Natural killer cell (primary cell): ENCODE data around the gene PDCD10. TPM values are rescaled to one million over a fixed set of nuclear protein-coding genes. Genes with fewer than 3 reads are reported as not detected.

Source experiments
- ATAC-seq, 3 donors: fragments of 150-1000 bp in 2 of 3; fragments of 200-7000 bp in 1 of 3; cut with Tn5 transposase; 1 replicate in 1 of 3; 2 replicates in 2 of 3; pipeline ENCODE4 v1.10.0; 2021; ENCODE audit warnings: mild to moderate bottlenecking in 2 of 3, moderate library complexity in 2 of 3
- DNase-seq, 2 donors: peaks; one replicate each; pipeline versions ENCODE4 v3.0.0 to v3.0.0-alpha.2; 2013 to 2021; ENCODE audit warnings: mixed read lengths in 1 of 2
- H3K27ac ChIP-seq: one replicate; pipeline ENCODE4 v1.5.1; 2013; ENCODE audit warnings: mild to moderate bottlenecking, low read length
- H3K27me3 ChIP-seq: one replicate; pipeline ENCODE4 v1.6.1; 2013; ENCODE audit warnings: low read length; ENCODE audit not compliant: control insufficient read depth, insufficient read depth
- H3K36me3 ChIP-seq: one replicate; pipeline ENCODE4 v1.6.1; 2013; ENCODE audit warnings: low read length; ENCODE audit not compliant: control insufficient read depth, insufficient read depth
- H3K4me1 ChIP-seq: one replicate; pipeline ENCODE4 v1.6.1; 2013; ENCODE audit warnings: low read length; ENCODE audit not compliant: control insufficient read depth, insufficient read depth
- H3K4me3 ChIP-seq: one replicate; pipeline ENCODE4 v1.5.1; 2013; ENCODE audit warnings: low read length
- H3K9me3 ChIP-seq: one replicate; pipeline ENCODE4 v1.6.1; 2013; ENCODE audit warnings: low read length; ENCODE audit not compliant: control insufficient read depth, insufficient read depth
- H3K27ac Mint-ChIP-seq, 2 donors: one replicate each; pipeline ENCODE4 v1.8.0; 2022; ENCODE audit warnings: mild to moderate bottlenecking in 2 of 2, mixed read lengths in 2 of 2, moderate library complexity in 1 of 2
- H3K27me3 Mint-ChIP-seq, 2 donors: one replicate each; pipeline ENCODE4 v1.8.0; 2022; ENCODE audit warnings: low read depth in 2 of 2, mixed read lengths in 2 of 2
- H3K36me3 Mint-ChIP-seq: one replicate; pipeline ENCODE4 v1.8.0; 2022; ENCODE audit warnings: mixed read lengths
- H3K4me1 Mint-ChIP-seq, 2 donors: one replicate each; pipeline ENCODE4 v1.8.0; 2022; ENCODE audit warnings: mixed read lengths in 2 of 2
- H3K4me3 Mint-ChIP-seq: one replicate; pipeline ENCODE4 v1.8.0; 2022; ENCODE audit warnings: mild to moderate bottlenecking, moderate library complexity, mixed read lengths
- H3K9me3 Mint-ChIP-seq, 2 donors: one replicate each; pipeline ENCODE4 v1.8.0; 2022; ENCODE audit warnings: mixed read lengths in 2 of 2
- CTCF ChIP-seq: fragments of 200-600 bp; IDR thresholded peaks from one replicate; pipeline ENCODE4 v1.8.0; 2022; ENCODE audit warnings: antibody characterized with exemption
- WGBS: methylation state at CpG from one replicate; pipeline ENCODE4 v1.1.7; 2013; ENCODE audit warnings: missing lambda C conversion rate; ENCODE audit not compliant: insufficient coverage; 5-methylcytosine and 5-hydroxymethylcytosine counted together
- intact Hi-C: fragments of 100-400 bp; cut with micrococcal nuclease; formaldehyde crosslinking; loops from one replicate; pipeline ENCODE4 v1.14.2; 2022
- total RNA-seq, 4 donors: library from RNA; stranded (reverse); fragments of 120-200 nt in 1 of 4; gene quantifications; one replicate each; pipeline versions ENCODE4 v1.2.3 to v1.2.4, GENCODE V29; 2013 to 2022

PDCD10 gene
- total RNA-seq, 3 donors from 2014 or later (not counting 1 experiment from before 2014, with no cell fraction given), result 50.6 to 58.3 (median 50.8) TPM

DNA sequence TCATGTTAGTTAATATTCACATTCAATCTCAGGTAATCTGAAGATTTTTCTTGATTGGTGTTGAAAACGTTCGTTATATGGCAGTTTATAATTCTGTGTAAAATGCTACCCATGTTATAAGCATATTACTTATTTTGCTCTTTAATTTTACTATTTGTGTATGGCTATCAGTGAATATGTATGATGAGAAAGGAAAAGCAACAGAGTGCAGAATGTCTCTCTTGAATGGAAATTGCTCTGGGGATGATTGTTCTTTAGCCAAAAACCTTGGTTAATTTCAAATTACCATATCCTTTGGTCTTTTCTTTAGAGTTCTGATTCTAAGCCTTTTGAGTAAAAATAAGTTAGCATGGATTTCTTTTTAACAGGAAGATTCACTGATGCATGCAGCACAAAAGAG lies 3.3 kb upstream of the PDCD10 start:
- H3K4me1 ChIP-seq, result peaks cover 6% of the 10 kb centered on the region
- no peaks in the 10 kb centered on the region for H3K27me3 Mint-ChIP-seq
- H3K4me1 Mint-ChIP-seq, result peaks cover 0 to 6% of the 10 kb centered on the region in 2 donors
- H3K4me3 ChIP-seq, result no peak overlapping the region
- H3K36me3 Mint-ChIP-seq, result no peaks in the 10 kb centered on the region
- no peaks in the 10 kb centered on the region for H3K9me3 ChIP-seq
- WGBS, result no CpG with 5 or more reads among the region's 2 CpGs
- ATAC-seq, result no peak
- H3K4me3 Mint-ChIP-seq, result no peak overlapping the region
- no peak overlapping the region for H3K27ac Mint-ChIP-seq
- no peak overlapping the region for H3K27ac ChIP-seq
- DNase-seq, result no peak
- no peaks in the 10 kb centered on the region for H3K27me3 ChIP-seq
- no peaks in the 10 kb centered on the region for H3K36me3 ChIP-seq
- H3K9me3 Mint-ChIP-seq, result no peaks in the 10 kb centered on the region
- intact Hi-C loops, result no loop called here
- TF ChIP-seq CTCF, result no peak

DNA sequence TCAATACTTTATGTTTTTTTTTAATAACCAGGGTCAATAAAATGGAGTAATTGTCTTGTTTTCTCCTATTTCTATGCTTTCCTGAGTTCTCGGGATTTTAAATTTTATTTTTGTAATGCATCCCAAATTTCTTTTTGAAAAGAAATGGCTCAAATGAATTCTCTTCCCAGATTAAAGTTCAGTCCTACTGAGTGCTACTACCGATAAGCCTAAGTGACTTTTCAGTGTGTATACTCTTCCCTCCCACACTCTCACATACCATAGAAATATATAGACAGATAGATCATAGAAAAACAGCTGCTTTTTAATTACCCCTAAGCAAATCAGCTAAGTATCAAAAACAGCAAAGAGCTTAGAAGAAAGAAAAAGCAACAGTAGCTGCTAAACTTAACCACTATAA lies 2.3 kb upstream of the PDCD10 start:
- Mint-ChIP-seq H3K27me3 (no peaks in the 10 kb centered on the region), H3K4me1 (peaks cover 8 to 14% of the 10 kb centered on the region in 2 donors), H3K27ac (no peak overlapping the region), H3K36me3 (no peaks in the 10 kb centered on the region), H3K9me3 (no peaks in the 10 kb centered on the region), H3K4me3 (no peak overlapping the region)
- no peak for DNase-seq
- TF ChIP-seq CTCF, result no peak
- no peak overlapping the region for H3K27ac ChIP-seq
- H3K27me3 ChIP-seq, result no peaks in the 10 kb centered on the region
- no peak overlapping the region for H3K4me3 ChIP-seq
- ATAC-seq, result no peak
- H3K36me3 ChIP-seq, result no peaks in the 10 kb centered on the region
- intact Hi-C loops, result no loop called here
- 57% methylated on average over 1 of the region's 2 CpGs for WGBS
- H3K4me1 ChIP-seq, result peaks cover 6% of the 10 kb centered on the region
- no peaks in the 10 kb centered on the region for H3K9me3 ChIP-seq

GRCh38 chr3:167736264-167736787 lies 1.6 kb upstream of the PDCD10 start:
- Histone ChIP-seq H3K4me1 (peaks cover 6% of the 10 kb centered on the region), H3K27ac (no peak overlapping the region), H3K36me3 (no peaks in the 10 kb centered on the region), H3K4me3 (peak overlapping the region; percentile 76), H3K27me3 (no peaks in the 10 kb centered on the region), H3K9me3 (no peaks in the 10 kb centered on the region)
- Mint-ChIP-seq H3K27ac (no peak overlapping the region), H3K4me1 (peaks cover 14 to 21% of the 10 kb centered on the region in 2 donors), H3K27me3 (no peaks in the 10 kb centered on the region), H3K9me3 (no peaks in the 10 kb centered on the region), H3K36me3 (no peaks in the 10 kb centered on the region), H3K4me3 (no peak overlapping the region)
- DNase-seq, result no peak
- intact Hi-C loops, result no loop called here
- ATAC-seq, result no peak
- no peak for TF ChIP-seq CTCF
- WGBS, result 22% methylated on average over 5 of the region's 7 CpGs
